Colonic mucosa (tissue), 4 donors: ENCODE measurements around the gene OCRL. TPM values are rescaled to one million over a fixed set of nuclear protein-coding genes. Genes with fewer than 3 reads are reported as not detected.

Source experiments
- DNase-seq: peaks from one replicate; pipeline ENCODE4 v3.0.0-alpha.2; 2020
- H3K27ac ChIP-seq: fragments of 200-600 bp; one replicate; pipeline ENCODE4 v1.8.0; 2021
- H3K27me3 ChIP-seq: fragments of 200-600 bp; one replicate; pipeline ENCODE4 v1.8.0; 2021
- H3K36me3 ChIP-seq: fragments of 200-600 bp; one replicate; pipeline ENCODE4 v1.8.0; 2021
- H3K4me1 ChIP-seq: fragments of 200-600 bp; one replicate; pipeline ENCODE4 v1.8.0; 2021; ENCODE audit warnings: mild to moderate bottlenecking
- H3K4me3 ChIP-seq: fragments of 200-600 bp; one replicate; pipeline ENCODE4 v1.8.0; 2021
- H3K9ac ChIP-seq, 2 donors: one replicate each; pipeline ENCODE4 v1.7.0; 2013; ENCODE audit warnings: control low read depth in 2 of 2, low read depth in 2 of 2, low read length in 2 of 2
- H3K9me3 ChIP-seq: fragments of 200-600 bp; one replicate; pipeline ENCODE4 v1.8.0; 2021
- CTCF ChIP-seq: fragments of 200-600 bp; IDR thresholded peaks from one replicate; pipeline ENCODE4 v1.8.0; 2022; ENCODE audit warnings: antibody characterized with exemption, mild to moderate bottlenecking
- intact Hi-C: fragments of 100-400 bp; cut with DNase I; formaldehyde crosslinking; loops from one replicate; pipeline ENCODE4 v1.14.1; 2022
- total RNA-seq, 2 donors: library from RNA; stranded (reverse); fragmentation: NEBNext Ultra II Directional in 1 of 2; extraction: Animal tissue kit (Norgen Biotek cat#: 25700) in 1 of 2; gene quantifications; one replicate each; pipeline ENCODE4 v1.2.1, GENCODE V29; 2021
- donor health status: healthy.
- donor health status: DM: no; HTN: no; CAD: no.
- donor health status: DM: no; HTN: no; CAD: no.

OCRL gene
- total RNA-seq, 2 donors from 2014 or later: 26.2 to 32.8 TPM

GRCh38 chrX:129496625-129497024 is 43.4 kb upstream of the OCRL start:
- intact Hi-C loops: no loop called here
- H3K27ac ChIP-seq: no peak overlapping the region
- no peaks in the 10 kb centered on the region for H3K4me1 ChIP-seq
- TF ChIP-seq CTCF: no peak
- H3K9ac ChIP-seq: no peak overlapping the region
- no peaks in the 10 kb centered on the region for H3K9me3 ChIP-seq
- no peaks in the 10 kb centered on the region for H3K36me3 ChIP-seq
- H3K4me3 ChIP-seq: no peak overlapping the region
- H3K27me3 ChIP-seq: no peaks in the 10 kb centered on the region
- DNase-seq: no peak

GRCh38 chrX:129497146-129497843 is 42.8 kb upstream of the OCRL start:
- H3K4me3 ChIP-seq: no peak overlapping the region
- no peaks in the 10 kb centered on the region for H3K36me3 ChIP-seq
- no peak for TF ChIP-seq CTCF
- H3K9me3 ChIP-seq: no peaks in the 10 kb centered on the region
- DNase-seq: no peak
- H3K27me3 ChIP-seq: no peaks in the 10 kb centered on the region
- H3K4me1 ChIP-seq: no peaks in the 10 kb centered on the region
- H3K9ac ChIP-seq: no peak overlapping the region
- H3K27ac ChIP-seq: no peak overlapping the region
- intact Hi-C loops: no loop called here

- no peak for DNase-seq
- intact Hi-C loops: no loop called here
- Histone ChIP-seq H3K9me3 (no peaks in the 10 kb centered on the region), H3K27me3 (no peaks in the 10 kb centered on the region), H3K27ac (no peak overlapping the region), H3K36me3 (no peaks in the 10 kb centered on the region), H3K9ac (no peak overlapping the region), H3K4me3 (no peak overlapping the region), H3K4me1 (no peaks in the 10 kb centered on the region)
- TF ChIP-seq CTCF: no peak
These were observed 29.7 kb upstream of the OCRL start for GRCh38 chrX:129510331-129510730.

- H3K4me1 ChIP-seq: no peaks in the 10 kb centered on the region
- no peak overlapping the region for H3K4me3 ChIP-seq
- no peak for DNase-seq
- no peak for TF ChIP-seq CTCF
- H3K36me3 ChIP-seq: no peaks in the 10 kb centered on the region
- no peaks in the 10 kb centered on the region for H3K27me3 ChIP-seq
- H3K9ac ChIP-seq: no peak overlapping the region
- no peaks in the 10 kb centered on the region for H3K9me3 ChIP-seq
- no peak overlapping the region for H3K27ac ChIP-seq
- intact Hi-C loops: no loop called here
These were observed 28.4 kb upstream of the OCRL start for GRCh38 chrX:129511689-129512088.

GRCh38 chrX:129512409-129512808 is 27.6 kb upstream of the OCRL start:
- intact Hi-C loops: no loop called here
- Histone ChIP-seq H3K36me3 (no peaks in the 10 kb centered on the region), H3K9me3 (no peaks in the 10 kb centered on the region), H3K27me3 (no peaks in the 10 kb centered on the region), H3K9ac (no peak overlapping the region), H3K4me3 (no peak overlapping the region), H3K4me1 (no peaks in the 10 kb centered on the region), H3K27ac (no peak overlapping the region)
- no peak for TF ChIP-seq CTCF
- no peak for DNase-seq
